GM21381 (cell line): ENCODE results near the gene PSMB9.
"Not testable (repeated sequence)": the region's sequence is repeated elsewhere in the genome, so short reads cannot be mapped to it uniquely, and the experiment has no call there.

Source experiments
- ATAC-seq: cut with Tn5 transposase; IDR thresholded peaks from one replicate; pipeline ENCODE4 v1.9.1; 2021; ENCODE audit warnings: mild to moderate bottlenecking, moderate library complexity; ENCODE audit not compliant: unreplicated experiment

Gene PSMB9

DNA sequence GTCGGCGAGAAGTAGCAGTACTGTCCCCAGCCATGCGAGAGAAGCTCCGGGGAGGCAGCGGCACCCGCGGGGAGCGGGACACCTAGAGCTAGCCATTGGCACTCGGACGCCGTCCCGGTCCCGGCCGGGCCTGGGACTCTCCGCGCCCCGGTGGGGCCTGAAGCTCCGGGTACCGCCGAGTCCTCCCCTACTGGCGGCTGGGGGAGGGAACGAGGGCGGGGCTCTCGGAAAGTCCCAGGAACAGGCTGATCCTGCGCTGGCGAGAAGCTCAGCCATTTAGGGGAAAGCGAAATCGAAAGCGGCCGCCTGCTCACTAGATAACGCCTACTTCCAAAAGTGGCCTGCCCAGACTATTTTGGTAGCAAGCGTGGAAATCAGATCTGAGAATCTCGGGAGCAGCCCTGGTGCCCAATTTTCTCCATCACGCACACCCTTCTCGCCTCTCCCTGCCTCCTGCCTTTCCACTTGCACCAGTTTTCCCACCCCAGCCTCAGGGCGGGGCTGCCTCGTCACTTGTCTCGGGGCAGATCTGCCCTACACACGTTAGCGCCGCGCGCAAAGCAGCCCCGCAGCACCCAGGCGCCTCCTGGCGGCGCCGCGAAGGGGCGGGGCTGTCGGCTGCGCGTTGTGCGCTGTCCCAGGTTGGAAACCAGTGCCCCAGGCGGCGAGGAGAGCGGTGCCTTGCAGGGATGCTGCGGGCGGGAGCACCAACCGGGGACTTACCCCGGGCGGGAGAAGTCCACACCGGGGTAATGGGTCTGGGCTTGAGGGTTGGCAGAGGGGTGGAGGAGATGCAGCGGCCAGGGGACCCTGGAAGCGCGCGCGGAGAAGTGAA, at the start of gene PSMB9, which contains the start of gene TAP1:
PSMB9 (plus strand) TSS at position 652 of the 835 bp plus-strand sequence; CDS start at position 690, 38 bp downstream.
TAP1 (minus strand) TSS at position 164 of the 835 bp plus-strand sequence; CDS start at position 96, 68 bp downstream.
- ATAC-seq: peak; percentile 79

DNA sequence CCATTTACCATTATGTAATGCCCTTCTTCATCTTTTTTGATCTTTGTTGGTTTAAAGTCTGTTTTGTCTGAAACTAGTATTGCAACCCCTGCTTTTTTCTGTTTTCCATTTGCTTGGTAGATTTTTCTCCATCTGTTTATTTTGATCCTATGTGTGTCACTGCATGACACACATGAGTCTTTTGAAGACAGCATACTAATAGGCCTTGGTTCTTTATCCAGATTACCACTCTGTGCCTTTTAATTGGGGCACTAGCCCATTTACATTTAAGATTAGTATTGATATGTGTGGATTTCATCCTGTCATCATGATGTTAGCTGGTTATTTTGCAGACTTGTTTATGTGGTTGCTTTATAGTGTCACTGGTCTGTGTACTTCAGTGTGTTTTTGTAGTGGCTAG, 48.6 kb upstream of the PSMB9 start:
- not testable (repeated sequence) for ATAC-seq

DNA sequence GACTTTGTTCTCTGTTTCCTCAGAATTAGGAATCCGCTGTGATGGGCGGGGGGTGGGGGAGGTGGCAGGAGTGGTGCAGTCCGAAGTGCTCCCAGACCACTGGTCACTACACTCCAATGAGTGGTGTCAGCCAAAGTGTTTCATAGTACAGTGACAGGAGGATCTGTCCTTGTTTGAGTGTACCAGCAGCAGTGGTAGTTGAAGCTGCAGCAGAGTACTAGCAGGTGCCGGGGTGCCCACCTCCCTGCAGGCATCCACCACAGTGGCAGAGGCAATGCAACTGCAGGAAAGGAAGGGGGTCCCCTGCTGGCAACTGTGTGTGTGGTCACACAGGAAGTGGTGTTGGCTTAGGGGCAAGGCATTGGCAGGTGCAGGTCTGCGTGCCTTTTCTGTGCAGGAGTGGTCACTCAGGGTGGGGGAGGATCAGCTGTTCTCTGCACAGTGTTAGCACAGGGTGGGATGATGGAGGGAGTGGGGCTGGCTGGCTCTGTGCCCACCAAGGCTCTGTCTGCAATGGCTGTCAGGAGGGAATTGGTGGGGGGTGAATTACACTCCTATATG, 46.9 kb upstream of the PSMB9 start:
- no peak for ATAC-seq

DNA sequence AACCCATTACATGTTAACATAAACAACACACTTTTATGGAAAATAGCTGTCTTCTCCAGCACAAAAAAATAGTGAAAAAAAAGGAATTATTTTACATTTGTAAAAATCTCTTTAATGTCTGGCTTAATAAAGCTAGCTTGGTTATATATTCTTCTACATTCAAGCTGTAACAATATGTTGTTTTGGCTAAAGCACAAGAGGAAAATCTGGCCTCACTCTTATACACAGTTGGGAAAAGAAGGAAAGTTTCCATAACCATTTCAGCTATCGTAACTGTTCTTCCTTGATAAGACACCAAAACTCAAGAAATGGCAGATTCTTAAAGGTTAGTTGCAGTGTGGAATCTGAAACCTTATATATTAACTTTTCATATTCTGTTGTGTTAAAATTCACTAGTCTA, 44.8 kb upstream of the PSMB9 start:
- no peak for ATAC-seq

DNA sequence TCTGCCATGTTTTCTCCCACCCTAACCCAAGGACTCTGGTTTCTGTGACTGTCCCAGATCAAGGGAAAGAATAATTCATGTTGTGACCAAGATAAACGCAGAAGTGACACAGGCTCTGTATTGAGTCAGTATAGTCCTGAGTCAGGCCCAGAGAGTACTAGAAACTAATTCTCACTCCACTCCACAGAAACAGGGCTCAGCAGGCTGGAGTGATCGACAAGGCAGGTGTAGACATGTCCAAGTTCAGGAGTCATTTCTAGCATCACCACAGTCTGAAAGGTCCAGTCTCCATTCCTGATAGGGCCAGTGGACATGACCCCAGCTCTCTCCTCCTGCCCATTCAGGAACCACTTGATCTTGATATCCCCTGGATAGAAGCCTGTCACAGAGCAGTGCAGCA, 39.8 kb upstream of the PSMB9 start:
- no peak for ATAC-seq

DNA sequence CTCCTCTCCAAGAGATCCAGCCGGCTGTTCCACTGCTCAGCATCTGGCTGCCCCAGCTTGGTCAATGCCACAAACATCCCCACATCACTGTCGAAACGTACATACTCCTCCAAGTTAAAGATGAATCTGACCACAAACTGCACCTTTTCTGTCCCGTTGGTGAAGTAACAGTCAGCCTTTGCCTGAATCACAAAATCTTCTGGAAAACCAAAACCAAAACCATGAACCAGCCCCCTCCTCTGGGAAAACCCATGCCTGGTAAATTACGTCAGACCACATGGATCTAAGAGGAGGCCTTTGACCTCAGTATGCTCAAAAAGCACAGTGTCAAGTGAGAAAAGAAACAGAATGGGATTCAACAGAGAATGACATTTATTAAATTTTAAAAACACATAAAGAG, 38.9 kb upstream of the PSMB9 start:
- no peak for ATAC-seq

DNA sequence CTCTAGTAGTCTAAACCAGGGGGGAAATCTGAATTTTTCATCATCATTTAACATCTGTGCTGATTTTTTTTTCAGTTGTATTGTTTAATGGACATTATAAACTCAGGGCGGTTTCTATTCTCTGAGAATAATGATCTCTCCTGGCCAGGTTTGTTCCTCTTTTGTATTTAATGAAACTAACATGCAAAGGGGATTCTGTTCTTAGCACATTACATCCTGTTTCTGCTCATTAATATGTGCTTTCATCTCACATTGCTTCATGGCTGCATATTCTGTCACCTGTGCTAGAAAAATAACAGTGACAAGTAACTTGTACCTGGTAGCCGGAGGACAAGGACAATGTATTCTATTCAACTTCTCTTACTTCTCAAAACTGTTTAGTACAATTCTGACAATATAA, 38.0 kb upstream of the PSMB9 start:
- ATAC-seq: peak; percentile 54

DNA sequence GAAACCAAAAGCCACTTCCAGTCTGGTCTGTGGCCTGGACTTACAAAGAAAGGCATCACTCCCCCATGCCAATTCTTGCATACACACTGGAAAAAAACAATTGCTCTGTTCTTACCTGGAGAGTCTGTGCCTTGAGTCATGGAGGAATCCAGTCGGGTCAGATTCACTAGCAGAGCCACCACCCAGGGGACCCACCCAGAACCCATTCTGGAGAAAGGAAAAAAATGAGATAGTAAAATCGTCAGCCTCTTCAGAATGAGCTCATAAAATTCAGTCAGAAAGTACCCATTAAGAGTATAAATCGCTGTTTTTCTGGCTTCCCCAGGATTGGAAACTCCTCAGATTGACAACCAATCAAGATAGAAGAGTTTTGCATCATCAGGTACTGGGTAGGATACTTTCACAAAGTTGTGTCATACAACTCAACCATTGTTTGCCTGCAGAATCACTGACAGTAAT, 37.2 kb upstream of the PSMB9 start, which contains the start of gene HLA-DOB:
HLA-DOB (minus strand) TSS at position 257 of the 459 bp plus-strand sequence; CDS start at position 206, 51 bp downstream.
- peak; percentile 49 for ATAC-seq

DNA sequence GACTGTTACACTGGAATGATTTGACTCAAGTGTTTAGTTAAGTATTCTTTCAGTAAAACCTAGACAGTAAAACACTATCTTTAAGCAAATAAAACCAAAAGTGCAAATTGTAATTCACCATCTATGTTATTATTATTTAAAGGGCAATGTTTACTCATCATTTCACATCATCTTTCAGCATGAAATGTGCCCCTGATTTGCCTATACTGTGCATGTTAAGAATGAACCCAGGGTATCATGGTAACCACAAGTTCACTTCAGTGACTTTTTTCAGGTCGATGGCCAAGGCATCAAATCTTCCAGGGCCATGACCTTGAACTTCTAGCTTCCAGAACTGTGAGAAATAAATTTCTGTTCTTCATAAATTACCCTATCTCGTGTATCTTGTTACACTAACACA, 35.1 kb upstream of the PSMB9 start:
- no peak for ATAC-seq

DNA sequence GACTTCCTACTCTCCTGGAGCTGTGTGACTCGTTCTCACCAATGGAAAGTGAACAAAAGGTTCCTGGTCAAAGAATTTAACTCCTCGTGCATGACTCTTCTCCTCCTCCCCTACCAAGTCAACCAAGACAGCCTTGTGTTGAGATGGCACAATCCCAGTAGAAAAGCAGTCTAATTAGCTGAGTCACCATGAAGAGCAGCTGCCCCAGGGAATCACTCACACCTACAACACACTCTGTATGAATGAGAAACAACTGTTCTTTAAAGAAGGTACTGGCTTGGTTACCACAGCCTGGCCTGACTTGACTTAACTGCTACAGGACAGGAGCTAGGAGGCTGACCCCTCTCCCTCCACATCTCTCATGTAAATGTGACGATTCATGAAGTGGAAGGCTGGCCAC, 34.3 kb upstream of the PSMB9 start:
- no peak for ATAC-seq

DNA sequence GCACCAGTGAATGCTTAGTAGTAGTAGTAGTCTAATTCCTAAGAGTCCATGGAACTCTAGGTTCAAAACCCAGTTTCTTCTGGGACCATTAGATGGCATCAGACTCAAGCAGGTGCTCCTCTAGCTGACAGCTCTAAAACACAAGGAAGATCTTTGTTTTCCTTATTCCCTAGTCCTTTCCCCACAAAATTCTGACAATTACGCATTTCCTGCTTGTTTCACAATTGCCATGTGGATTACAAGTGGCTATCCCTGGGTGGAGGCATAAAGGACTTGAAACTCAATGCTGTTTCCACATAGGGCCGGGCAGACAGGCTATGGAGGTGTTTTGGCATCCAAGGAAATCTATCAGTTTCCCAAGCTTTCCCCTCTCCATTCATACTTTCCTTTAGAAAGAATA, 28.0 kb upstream of the PSMB9 start:
- no peak for ATAC-seq

DNA sequence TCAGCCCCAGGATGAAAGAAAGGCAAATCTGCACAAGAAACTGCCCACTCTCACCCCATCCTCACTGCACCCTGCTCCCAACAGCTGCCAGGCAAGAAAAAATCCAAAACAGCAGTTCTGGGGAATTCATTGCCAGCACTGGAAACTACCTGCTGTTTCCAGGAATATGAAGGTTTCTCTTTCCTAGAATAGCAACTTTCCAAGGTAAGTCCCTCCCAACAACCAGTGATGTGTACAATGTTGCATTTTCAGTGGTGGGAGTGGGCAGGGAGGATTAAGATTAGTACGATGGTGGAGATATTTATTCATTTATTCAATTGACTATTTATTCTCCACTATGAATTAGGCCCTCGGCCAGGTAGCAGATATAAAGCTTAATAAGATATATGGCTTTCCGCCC, 27.0 kb upstream of the PSMB9 start:
- no peak for ATAC-seq

DNA sequence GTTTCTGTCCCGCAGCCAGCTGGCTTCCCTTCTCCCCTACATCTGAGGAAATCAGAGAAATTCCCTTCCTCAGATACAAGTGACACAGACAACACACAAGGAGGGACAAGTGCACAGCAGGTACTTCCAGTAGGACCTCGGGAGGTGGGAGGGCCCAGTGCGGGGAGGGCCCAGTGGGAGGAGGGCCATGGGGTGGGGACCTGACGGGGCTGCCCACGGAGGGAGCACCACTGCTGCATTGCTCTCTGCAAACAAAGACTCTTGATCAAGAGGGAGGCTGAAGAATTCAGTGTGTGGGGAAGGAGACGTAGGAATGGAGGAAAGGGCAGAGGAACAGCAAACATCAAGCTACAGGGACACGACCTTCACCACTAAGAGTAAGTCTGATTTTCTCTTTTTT, 24.5 kb upstream of the PSMB9 start:
- ATAC-seq: no peak

DNA sequence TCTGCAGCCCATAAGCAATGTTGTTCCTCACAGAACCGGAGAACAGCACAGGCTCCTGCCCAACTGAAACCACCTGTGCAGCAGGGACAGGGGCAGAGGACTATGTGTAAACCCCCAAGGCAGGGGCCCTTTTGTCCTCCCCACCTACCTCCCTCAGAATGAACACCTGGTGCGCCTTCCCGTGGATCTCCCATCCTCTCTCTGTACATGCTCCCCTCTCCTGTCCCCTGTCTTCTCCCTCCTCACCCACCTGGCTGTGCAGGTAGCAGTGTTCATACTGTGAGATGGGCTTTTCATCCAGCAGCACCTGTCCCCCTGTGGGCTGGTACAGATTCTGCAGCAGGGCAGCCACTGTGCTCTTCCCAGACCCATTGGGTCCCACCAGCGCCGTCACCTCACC, 24.0 kb upstream of the PSMB9 start:
- no peak for ATAC-seq

DNA sequence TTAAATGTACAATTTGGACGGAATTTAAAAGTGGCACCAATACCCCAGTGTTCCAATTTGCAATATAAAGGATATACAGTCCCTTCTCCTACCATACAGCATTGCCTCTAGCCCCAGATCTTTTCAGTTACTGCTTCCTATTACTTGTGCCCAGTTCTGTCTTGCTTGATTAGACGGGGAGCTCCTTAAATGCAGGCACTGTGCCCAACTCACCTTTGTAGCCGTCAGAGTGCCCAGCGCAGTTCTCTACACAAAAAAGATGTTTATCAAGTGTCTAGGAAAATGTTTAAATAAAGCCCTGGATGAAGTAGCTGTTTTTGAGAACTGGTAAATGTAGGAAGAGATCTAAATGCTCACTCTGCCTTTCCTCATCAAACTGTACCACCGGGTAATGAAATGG, 23.1 kb upstream of the PSMB9 start:
- no peak for ATAC-seq

DNA sequence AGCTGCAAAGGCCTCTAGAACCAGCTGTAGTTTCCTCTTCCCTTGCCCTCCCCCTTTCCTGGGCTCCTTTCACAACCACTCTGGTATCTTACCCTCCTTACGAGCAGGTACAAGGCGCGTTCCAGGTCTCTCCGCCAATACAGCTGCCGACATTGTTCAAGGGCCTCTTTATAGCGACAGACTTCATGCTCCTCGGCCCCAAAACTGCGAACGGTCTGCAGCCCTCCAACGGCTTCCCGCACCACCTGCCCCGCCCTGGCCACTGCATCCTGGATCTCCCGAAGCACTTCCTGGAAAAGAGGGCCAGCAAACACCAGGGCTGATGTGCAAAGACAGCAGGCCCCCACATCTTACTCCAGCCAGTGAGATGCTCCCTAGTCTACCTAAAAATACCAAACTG, 21.5 kb upstream of the PSMB9 start:
- no peak for ATAC-seq

DNA sequence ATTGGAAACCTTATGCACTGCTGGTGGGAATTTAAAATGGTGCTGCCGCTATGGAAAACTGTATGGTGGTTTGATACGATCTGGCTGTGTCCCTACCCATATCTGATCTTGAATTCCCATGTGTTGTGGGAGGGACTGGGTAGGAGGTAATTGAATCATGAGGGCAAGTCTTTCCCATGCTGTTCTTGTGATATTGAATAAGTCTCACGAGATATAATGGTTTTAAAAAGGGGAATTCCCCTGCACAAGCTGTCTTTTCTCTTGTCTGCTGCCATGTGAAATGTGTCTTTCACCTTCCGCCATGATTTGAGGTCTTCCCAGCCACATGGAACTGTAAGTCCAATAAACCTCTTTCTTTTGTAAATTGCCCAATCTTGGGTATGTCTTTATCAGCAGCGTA, 20.3 kb upstream of the PSMB9 start:
- no peak for ATAC-seq

DNA sequence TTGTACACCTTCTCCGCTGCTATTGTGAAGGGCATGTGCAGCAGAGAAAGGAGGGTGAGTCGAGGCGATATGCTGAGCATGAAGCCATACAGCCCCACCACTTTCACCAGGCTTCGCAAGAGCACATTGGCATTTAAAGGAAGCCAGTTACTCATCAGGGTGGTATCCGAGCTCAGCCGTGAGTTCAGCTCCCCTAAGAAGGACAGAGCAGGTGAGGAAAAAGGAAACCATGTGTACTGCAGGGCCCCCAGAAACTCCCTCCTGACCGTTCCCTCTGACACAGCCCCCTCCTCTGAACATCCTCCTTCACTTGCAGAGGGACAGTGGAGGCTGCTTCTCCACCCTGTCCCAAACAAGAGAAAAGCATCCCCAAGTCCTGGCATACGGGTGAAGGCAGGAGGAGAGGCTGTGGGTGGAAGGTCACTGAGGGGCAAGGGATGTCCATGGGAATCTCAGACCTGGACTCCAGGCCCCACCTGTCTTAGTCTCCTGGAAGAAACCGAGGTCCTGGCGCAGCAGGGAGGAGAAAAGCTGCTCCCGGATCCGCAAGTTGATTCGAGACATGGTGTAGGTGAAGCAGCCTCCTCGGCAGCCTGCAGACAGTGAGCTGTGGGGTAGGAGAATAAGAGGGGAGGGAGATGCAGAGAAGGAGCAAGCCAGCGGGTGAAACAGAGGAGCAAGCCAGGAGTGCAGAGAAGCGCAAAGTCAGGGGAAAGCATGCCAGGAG, 18.7 kb upstream of the PSMB9 start:
- no peak for ATAC-seq

DNA sequence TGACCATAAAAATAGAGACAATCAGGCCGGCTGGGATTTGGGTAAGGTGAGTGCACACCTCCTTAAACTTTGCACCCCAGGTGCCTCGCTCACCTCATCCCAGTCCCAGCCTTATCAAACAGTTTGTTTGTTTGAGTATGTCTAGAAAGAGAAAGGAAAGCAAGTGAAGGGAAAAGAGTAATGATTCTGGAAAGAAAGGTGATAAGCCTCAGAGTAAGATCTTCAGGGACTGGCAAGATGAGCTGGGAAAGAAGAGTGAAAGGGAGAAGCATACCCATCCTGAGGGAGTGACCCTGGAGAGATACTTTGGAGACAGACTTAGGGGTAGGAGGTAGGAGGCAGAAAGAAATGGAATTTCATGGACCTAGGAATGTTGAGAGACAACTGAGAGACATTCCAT, 17.1 kb upstream of the PSMB9 start:
- no peak for ATAC-seq

DNA sequence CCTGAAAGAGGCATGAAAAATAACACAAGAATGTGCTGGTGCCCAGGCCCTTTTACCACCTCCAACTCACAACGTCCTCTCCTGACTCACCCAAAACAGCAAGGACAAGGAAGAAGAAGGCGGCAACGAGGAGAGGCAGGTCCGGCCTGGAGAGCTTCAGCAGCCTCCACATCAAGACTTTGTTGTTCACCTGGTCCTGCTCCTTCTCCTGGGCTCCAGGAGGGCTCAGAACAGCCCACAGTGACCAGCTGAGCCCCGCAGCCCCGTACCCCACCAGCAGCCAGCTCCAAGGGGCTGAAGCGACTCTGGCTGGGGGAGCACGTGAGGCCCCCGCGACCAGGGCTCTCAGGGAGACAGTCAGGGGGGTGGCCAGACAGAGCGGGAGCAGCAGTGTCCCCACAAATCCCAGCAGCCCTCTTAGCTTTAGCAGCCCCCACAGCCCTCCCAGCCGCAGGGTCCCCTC, 16.3 kb upstream of the PSMB9 start:
- no peak for ATAC-seq

DNA sequence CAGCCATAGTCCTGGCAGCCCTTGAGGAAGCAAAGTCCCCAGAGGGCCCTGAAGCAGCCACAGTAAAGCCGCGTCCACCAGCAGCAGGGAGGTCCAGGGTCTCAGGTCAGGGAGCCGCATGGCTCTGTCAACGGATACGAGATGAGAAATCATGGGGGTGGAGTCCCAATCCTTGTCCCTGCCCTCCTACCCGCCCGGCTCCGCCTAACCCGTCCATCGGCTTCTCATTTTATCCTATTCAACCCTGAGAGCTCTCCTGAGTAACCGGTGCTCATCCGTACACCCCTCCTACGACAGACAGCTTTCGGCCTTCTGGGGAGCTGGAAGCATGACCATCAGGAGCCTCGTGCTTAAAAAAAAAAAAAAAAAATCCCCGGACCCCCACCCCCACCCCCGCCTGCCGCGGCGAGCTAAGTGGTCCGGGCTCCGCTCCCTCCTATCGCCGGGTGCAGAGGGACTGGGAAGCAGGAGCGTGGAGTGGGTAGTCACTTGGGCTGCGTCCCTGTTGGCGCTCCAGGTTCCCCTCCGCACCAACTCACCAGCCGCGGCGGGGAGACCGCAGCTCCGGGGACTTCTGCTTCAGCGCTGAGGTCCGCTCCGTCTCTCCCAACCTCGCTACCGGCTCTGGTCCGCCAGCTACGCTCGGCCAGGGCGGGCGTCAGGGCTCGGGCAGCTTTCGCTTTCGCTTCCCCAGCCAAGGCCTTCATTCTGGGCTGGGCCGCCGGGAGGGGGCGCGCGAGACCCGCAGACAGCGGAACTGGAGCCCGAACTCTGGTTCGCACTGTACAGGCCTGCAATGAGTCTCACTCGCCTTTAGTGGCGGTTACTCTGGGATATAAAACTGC, 15.7 kb upstream of the PSMB9 start, which contains the start of gene TAP2:
TAP2 (minus strand) TSS at position 626 of the 845 bp plus-strand sequence; CDS start at position 120, 506 bp downstream.
- peak; percentile 73 for ATAC-seq
